ENCODE results near the gene EP400.

- TF ChIP-seq CTCF (IDR thresholded peaks at IDR 0.05; ENCODE audit: low read depth, low read length, poor library complexity, severe bottlenecking): no peak
- no peak for TF ChIP-seq EZH2phosphoT487 (IDR thresholded peaks at IDR 0.05; ENCODE audit: borderline replicate concordance, low read length)
Measured at GRCh38 chr12:132079695-132080094, 130.0 kb downstream of the EP400 start.
